Karpas-422 (cell line): ENCODE measurements around the gene FXYD2. TPM values are rescaled to one million over a fixed set of nuclear protein-coding genes. Genes with fewer than 3 reads are reported as not detected.

Source experiments
- DNase-seq: peaks from one replicate; pipeline ENCODE4 v3.0.0-alpha.2; 2015
- H2AFZ ChIP-seq: fragments of 200-600 bp; sonication (generic); 2 replicates; pipeline ENCODE4 v1.6.1; 2014; ENCODE audit warnings: antibody characterized with exemption, low read length, mixed read lengths
- H3K27ac ChIP-seq: fragments of 200-600 bp; sonication (generic); 2 replicates; pipeline ENCODE4 v1.5.1; 2014; ENCODE audit warnings: mild to moderate bottlenecking, low read length, moderate library complexity
- H3K27me3 ChIP-seq: fragments of 200-600 bp; sonication (generic); 2 replicates; pipeline ENCODE4 v1.6.1; 2014; ENCODE audit warnings: low read length, mixed read lengths
- H3K36me3 ChIP-seq: fragments of 200-600 bp; sonication (generic); 2 replicates; pipeline ENCODE4 v1.6.1; 2014; ENCODE audit warnings: low read length, mixed read lengths; ENCODE audit not compliant: insufficient read depth
- H3K4me1 ChIP-seq: fragments of 200-600 bp; sonication (generic); 2 replicates; pipeline ENCODE4 v1.6.1; 2014; ENCODE audit warnings: mild to moderate bottlenecking, low read length, mixed read lengths
- H3K4me2 ChIP-seq: fragments of 200-600 bp; sonication (generic); 2 replicates; pipeline ENCODE4 v1.6.1; 2014; ENCODE audit warnings: low read length, low read depth, mild to moderate bottlenecking; ENCODE audit not compliant: poor library complexity, severe bottlenecking
- H3K4me3 ChIP-seq: fragments of 200-600 bp; sonication (generic); 2 replicates; pipeline ENCODE4 v1.5.1; 2014; ENCODE audit warnings: mild to moderate bottlenecking, antibody characterized with exemption, low read length, mixed read lengths
- H3K79me2 ChIP-seq: fragments of 200-600 bp; sonication (generic); 2 replicates; pipeline ENCODE4 v1.6.1; 2014; ENCODE audit warnings: mild to moderate bottlenecking, low read length, mixed read lengths
- H3K9ac ChIP-seq: fragments of 200-600 bp; sonication (generic); 2 replicates; pipeline ENCODE4 v1.6.0; 2014; ENCODE audit warnings: low read length
- H3K9me2 ChIP-seq: fragments of 200-600 bp; sonication (generic), shearing (Covaris generic); replicated peaks from 2 replicates; pipeline ENCODE4 v1.6.0; 2014; ENCODE audit warnings: mild to moderate bottlenecking, low read length, moderate library complexity; ENCODE audit not compliant: insufficient read depth
- H3K9me3 ChIP-seq: fragments of 300-700, 200-600 bp; sonication (generic); 2 replicates; pipeline ENCODE4 v1.6.1; 2014; ENCODE audit warnings: low read length, mixed read lengths
- H4K20me1 ChIP-seq: fragments of 200-600 bp; sonication (generic); 2 replicates; pipeline ENCODE4 v1.6.1; 2014; ENCODE audit warnings: mild to moderate bottlenecking, antibody characterized with exemption, low read length, low read depth; ENCODE audit not compliant: insufficient read depth
- total RNA-seq: library from RNA; depleted of rRNA; stranded (reverse); fragments of >200 nt; shearing (Covaris generic); gene quantifications from 2 replicates; pipeline ENCODE4 v1.2.3, GENCODE V29; 2014; ENCODE audit warnings: low replicate concordance

The FXYD2 gene
- total RNA-seq, 1 experiment from 2014 or later: 3.1 TPM

DNA sequence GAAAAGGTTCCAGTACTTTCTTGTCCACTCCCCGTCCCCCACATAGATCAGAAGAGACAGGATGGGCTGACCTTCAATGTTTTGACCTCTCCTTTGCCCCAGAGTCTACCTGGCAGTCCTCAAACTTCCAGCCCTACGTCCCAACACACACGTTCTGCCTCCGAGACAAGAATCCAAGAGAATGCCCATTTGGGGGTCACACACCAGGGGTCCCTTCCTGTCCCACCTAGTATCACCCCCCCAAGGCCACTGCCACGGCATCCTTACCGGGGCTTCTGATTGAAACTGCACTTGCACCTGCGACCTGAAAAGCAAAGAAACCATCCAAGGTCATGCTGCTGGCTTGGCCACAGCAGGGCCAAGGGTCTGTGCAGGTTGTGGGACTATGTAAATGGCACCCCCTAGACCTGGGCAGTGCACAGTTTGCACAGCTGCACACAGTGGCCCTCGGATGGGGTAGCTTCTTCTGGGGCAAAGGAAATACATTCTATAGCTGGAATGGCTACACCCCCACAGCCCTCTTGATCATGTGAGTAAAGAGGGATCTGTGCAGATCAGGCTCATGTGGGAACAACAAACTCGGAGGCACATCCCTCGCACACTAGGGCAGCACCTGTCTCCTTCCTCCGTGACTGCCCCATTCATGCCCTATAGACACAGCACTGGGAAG is 16.5 kb upstream of the FXYD2 start:
- no peaks in the 10 kb centered on the region for H3K9me2 ChIP-seq
- no peak for DNase-seq
- no peaks in the 10 kb centered on the region for H4K20me1 ChIP-seq
- H3K4me2 ChIP-seq: no peak overlapping the region
- H3K27ac ChIP-seq: no peak overlapping the region
- H3K9ac ChIP-seq: no peak overlapping the region
- H3K79me2 ChIP-seq: no peaks in the 10 kb centered on the region
- no peaks in the 10 kb centered on the region for H3K9me3 ChIP-seq
- H2AFZ ChIP-seq: no peak overlapping the region
- no peaks in the 10 kb centered on the region for H3K4me1 ChIP-seq
- no peaks in the 10 kb centered on the region for H3K27me3 ChIP-seq
- no peaks in the 10 kb centered on the region for H3K36me3 ChIP-seq
- no peak overlapping the region for H3K4me3 ChIP-seq

DNA sequence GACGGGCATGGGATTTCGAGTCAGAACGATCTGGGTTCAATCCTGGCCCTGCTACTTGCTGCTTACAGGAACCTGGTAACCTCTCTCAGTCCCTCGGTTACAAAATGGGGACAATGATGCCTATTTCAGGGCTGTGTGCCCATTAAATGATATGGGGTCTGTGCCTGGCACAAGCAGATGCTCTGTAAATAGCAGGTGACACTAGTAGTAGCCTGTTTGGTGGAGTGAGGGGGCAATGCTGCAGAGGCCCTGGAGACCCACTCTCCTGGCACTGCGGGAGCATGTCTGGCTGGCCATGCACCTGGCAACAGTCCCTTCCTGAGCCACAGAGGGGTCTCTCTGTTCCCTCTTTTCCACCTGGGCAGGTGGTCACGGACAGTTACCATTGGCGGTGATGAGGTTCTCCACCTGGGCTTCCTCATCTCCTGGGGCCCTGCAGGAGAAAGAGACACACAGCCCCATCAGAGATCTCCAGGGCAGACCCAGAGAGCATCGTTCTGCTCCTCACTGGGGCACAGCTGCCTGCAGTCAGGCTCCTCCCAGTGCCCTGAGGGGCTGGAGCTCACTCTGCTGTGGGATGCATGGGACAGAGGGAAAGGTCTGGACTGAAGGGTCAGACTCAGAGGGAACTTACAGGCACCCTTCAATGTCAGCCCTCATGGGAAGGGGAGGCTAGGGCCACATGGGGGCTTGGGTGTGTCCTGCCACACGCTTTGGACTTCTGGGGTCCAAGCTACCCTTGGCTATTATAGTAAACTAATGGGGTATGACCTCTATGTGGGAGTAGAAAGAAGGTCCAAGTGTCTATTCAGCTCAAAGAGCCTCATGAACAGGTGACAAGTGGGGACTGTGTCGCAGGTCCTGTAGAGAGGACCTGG is 15.6 kb upstream of the FXYD2 start:
- DNase-seq: no peak
- H2AFZ ChIP-seq: no peak overlapping the region
- no peaks in the 10 kb centered on the region for H3K9me3 ChIP-seq
- no peaks in the 10 kb centered on the region for H3K9me2 ChIP-seq
- H3K4me3 ChIP-seq: no peak overlapping the region
- peaks cover 5% of the 10 kb centered on the region for H3K4me1 ChIP-seq
- H3K4me2 ChIP-seq: no peak overlapping the region
- H4K20me1 ChIP-seq: no peaks in the 10 kb centered on the region
- H3K27me3 ChIP-seq: no peaks in the 10 kb centered on the region
- no peaks in the 10 kb centered on the region for H3K79me2 ChIP-seq
- no peak overlapping the region for H3K27ac ChIP-seq
- no peaks in the 10 kb centered on the region for H3K36me3 ChIP-seq
- no peak overlapping the region for H3K9ac ChIP-seq

DNA sequence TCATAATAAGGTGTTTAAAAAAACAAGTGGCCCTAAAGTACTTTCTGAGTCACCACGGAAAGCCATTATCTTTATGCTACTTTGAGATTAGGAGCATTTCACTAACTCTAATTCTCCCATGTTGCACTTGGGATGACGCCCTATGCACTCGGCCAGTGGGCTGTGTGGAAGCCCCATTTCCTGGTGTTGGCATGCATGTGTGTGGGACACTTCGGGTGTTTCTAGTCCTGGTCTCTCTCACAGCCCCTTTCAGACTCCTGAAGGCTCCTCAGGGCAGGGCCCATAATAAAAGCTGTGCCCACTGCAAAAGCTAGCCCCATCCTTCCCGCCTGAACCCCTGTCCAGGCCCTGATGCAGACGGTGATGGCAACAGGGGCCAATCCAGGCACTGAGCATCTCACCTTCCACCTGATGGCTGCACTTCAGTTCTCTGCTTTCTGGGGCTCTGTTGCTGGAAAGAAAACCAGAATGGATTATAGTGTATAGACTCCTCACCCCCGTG is 14.9 kb upstream of the FXYD2 start:
- Histone ChIP-seq H3K4me1 (peaks cover 12% of the 10 kb centered on the region), H2AFZ (no peak overlapping the region), H4K20me1 (no peaks in the 10 kb centered on the region), H3K9me3 (no peaks in the 10 kb centered on the region), H3K4me2 (no peak overlapping the region), H3K79me2 (no peaks in the 10 kb centered on the region), H3K9me2 (no peaks in the 10 kb centered on the region), H3K27me3 (no peaks in the 10 kb centered on the region), H3K27ac (no peak overlapping the region), H3K4me3 (no peak overlapping the region), H3K9ac (no peak overlapping the region), H3K36me3 (no peaks in the 10 kb centered on the region)
- no peak for DNase-seq

DNA sequence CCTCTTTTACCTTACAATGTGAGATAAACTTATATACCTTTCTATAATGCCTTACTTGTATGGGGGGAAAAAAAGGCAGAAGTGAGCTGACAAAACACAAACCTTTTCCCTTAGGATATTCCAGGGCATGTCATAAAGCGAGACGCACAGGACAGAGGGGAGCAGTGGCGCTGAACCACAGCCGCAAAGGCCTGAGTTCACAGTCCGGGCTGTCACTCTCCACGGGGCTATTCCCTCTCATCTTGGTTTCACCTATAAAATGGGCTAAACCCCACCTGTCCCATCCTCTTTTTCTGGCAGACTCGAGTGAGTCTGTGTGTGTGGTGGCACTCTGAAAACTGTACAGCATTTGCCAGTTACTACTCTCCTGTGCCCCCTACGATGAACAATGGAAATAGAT is 14.4 kb upstream of the FXYD2 start:
- Histone ChIP-seq H3K9me2 (no peaks in the 10 kb centered on the region), H3K27me3 (no peaks in the 10 kb centered on the region), H3K4me2 (no peak overlapping the region), H2AFZ (no peak overlapping the region), H3K9ac (no peak overlapping the region), H3K4me3 (no peak overlapping the region), H3K9me3 (no peaks in the 10 kb centered on the region), H3K4me1 (peaks cover 18% of the 10 kb centered on the region), H3K27ac (no peak overlapping the region), H3K79me2 (no peaks in the 10 kb centered on the region), H4K20me1 (no peaks in the 10 kb centered on the region), H3K36me3 (no peaks in the 10 kb centered on the region)
- no peak for DNase-seq

DNA sequence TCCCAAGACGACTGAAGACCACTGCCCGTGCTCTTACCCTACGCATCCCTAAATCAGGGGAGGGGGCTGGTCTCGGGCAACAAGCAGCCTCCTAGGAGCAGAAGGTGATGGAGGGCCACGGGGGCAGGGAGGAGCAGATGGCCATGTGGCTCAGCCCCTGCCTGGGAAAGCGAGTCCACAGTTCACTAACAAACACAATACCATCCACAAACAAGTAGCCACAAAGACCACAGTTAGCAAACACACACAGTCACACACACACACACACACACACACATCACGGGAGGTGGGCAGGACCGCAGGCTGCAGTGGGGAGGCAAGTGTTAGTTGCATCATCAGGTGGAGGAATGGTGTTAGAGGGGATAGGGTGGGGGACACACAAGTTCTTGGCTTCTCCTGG is 13.2 kb upstream of the FXYD2 start:
- Histone ChIP-seq H3K9ac (no peak overlapping the region), H3K27me3 (no peaks in the 10 kb centered on the region), H3K9me3 (no peaks in the 10 kb centered on the region), H3K4me3 (no peak overlapping the region), H3K4me1 (peaks cover 23% of the 10 kb centered on the region), H2AFZ (no peak overlapping the region), H3K36me3 (no peaks in the 10 kb centered on the region), H3K4me2 (no peak overlapping the region), H3K27ac (no peak overlapping the region), H4K20me1 (no peaks in the 10 kb centered on the region), H3K79me2 (no peaks in the 10 kb centered on the region), H3K9me2 (no peaks in the 10 kb centered on the region)
- DNase-seq: no peak

DNA sequence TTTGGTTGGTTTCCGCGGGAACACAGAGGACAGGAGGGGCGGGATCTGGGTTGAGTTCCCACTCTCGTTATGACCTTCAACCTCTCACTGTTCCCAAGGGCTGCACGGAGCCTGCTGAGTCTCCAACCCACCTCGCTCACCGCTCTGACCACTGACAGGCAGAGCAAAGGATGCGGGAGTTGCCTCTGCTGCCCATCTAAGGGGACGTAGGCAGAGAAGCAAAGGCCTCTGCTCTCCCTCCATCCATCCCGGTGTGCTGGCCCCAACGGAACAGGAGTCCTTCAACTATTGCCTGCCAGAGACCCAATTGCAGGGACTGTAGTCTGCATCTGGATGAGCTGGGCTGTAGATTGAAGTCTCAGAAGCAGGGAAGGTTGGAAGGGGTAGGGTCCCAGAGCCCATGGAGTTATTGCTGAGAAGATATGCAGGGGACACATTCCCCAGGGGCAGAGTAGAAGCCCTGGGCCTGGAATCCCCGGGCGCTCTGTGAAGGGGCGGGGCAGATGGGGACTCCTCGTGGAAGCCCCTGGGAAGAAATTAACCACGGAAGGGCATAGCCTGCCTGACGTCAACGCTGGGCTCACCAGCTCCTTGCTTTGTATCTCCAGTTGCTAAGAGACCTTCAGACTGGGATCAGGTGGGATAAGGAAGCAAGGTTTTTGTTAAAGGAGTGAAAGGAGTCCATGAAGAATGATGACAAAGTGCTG is 12.7 kb upstream of the FXYD2 start:
- no peaks in the 10 kb centered on the region for H3K27me3 ChIP-seq
- H3K79me2 ChIP-seq: no peaks in the 10 kb centered on the region
- no peaks in the 10 kb centered on the region for H3K36me3 ChIP-seq
- no peak overlapping the region for H2AFZ ChIP-seq
- H3K4me2 ChIP-seq: no peak overlapping the region
- H3K4me1 ChIP-seq: peaks cover 23% of the 10 kb centered on the region
- DNase-seq: no peak
- H3K9me2 ChIP-seq: no peaks in the 10 kb centered on the region
- H4K20me1 ChIP-seq: no peaks in the 10 kb centered on the region
- H3K4me3 ChIP-seq: no peak overlapping the region
- no peak overlapping the region for H3K9ac ChIP-seq
- H3K9me3 ChIP-seq: no peaks in the 10 kb centered on the region
- H3K27ac ChIP-seq: no peak overlapping the region

DNA sequence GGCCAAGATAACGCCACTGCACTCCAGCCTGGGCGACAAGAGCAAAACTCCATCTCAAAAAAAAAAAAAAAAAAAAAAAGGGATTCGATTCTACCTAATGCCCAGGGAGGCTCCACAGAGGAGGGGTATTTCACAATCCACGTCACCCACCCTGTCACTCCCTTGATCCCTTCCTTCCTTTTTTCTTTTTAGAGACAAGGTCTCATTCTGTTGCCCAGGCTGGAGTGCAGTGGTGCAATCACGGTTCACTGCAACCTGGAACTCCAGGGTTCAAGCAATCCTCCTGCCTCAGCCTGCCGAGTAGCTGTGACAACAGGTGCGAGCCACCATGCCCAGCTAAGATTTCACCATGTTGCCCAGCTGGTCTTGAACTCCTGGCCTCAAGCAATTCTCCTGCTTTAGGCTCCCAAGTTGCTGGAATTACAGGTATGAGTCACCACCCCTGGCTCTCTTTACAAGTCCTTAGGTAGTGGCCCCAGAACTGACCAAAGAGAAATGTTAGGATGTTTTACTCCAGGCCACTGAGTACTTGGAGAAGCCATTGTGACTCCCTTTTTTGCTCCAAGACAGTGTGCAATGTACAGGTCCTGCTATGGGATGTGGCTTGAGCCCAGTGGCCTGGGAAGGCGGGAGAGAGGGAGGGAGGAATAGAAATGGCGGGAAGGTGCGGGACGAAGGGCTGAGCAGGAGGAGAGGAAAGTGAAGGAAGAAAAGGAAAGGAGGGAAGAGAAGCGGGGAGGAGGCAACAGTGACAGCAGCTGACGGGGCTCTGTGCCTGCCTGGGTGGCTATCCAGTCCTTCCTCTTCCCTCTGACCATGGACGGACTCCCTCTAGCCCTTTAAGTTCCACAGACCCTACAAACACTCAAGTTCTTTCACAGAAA is 11.8 kb upstream of the FXYD2 start:
- H3K9me2 ChIP-seq: no peaks in the 10 kb centered on the region
- no peaks in the 10 kb centered on the region for H4K20me1 ChIP-seq
- no peak overlapping the region for H3K4me3 ChIP-seq
- DNase-seq: no peak
- no peaks in the 10 kb centered on the region for H3K27me3 ChIP-seq
- no peak overlapping the region for H2AFZ ChIP-seq
- no peaks in the 10 kb centered on the region for H3K79me2 ChIP-seq
- no peak overlapping the region for H3K27ac ChIP-seq
- H3K36me3 ChIP-seq: no peaks in the 10 kb centered on the region
- peaks cover 23% of the 10 kb centered on the region for H3K4me1 ChIP-seq
- no peak overlapping the region for H3K9ac ChIP-seq
- no peak overlapping the region for H3K4me2 ChIP-seq
- no peaks in the 10 kb centered on the region for H3K9me3 ChIP-seq
